Left lung (tissue), 10 donors: Measurements from ENCODE around the gene FILIP1L. TPM values are rescaled to one million over a fixed set of nuclear protein-coding genes. Genes with fewer than 3 reads are reported as not detected.

ENCODE experiments used
- ATAC-seq: fragments of 200-7000 bp; cut with Tn5 transposase; one replicate; pipeline ENCODE4 v1.9.1; 2020; ENCODE audit warnings: moderate library complexity
- DNase-seq, 4 donors: peaks; one replicate each; pipeline ENCODE4 v3.0.0-alpha.2; 2013 to 2020
- H3K27ac ChIP-seq, 2 donors: fragments of 200-600 bp; sonication (generic) in 1 of 2; one replicate each; pipeline versions ENCODE4 v1.5.0 to v1.8.0; 2020 to 2021
- H3K27me3 ChIP-seq, 2 donors: fragments of 200-600 bp; sonication (generic) in 1 of 2; one replicate each; pipeline versions ENCODE4 v1.5.0 to v1.8.0; 2020 to 2021
- H3K36me3 ChIP-seq, 2 donors: fragments of 200-600 bp; sonication (generic) in 1 of 2; one replicate each; pipeline versions ENCODE4 v1.5.0 to v1.8.0; 2020 to 2021
- H3K4me1 ChIP-seq, 2 donors: fragments of 200-600 bp; one replicate each; pipeline ENCODE4 v1.8.0; 2021
- H3K4me3 ChIP-seq, 2 donors: fragments of 200-600 bp; sonication (generic) in 1 of 2; one replicate each; pipeline versions ENCODE4 v1.5.0 to v1.8.0; 2020 to 2021; ENCODE audit warnings: mild to moderate bottlenecking in 1 of 2
- H3K9me3 ChIP-seq, 2 donors: fragments of 200-600 bp; sonication (generic) in 1 of 2; one replicate each; pipeline versions ENCODE4 v1.5.0 to v1.8.0; 2020 to 2021
- CTCF ChIP-seq, 2 donors: fragments of 200-600 bp; sonication (generic) in 1 of 2; IDR thresholded peaks; one replicate each; pipeline versions ENCODE4 v1.5.0 to v1.8.0; 2021; ENCODE audit warnings: antibody characterized with exemption in 2 of 2
- intact Hi-C, 2 donors: fragments of 100-400 bp; cut with DNase I; formaldehyde crosslinking; loops; one replicate each; pipeline versions ENCODE4 v1.11.2 to v1.14.2; 2022
- polyA plus RNA-seq, 6 donors: library from polyadenylated mRNA; unstranded; fragments of 120-200 nt; gene quantifications; one replicate each; pipeline ENCODE4 v1.2.1, GENCODE V29; 2013; ENCODE audit not compliant: insufficient read length in 6 of 6
- total RNA-seq, 2 donors: library from RNA; stranded (reverse); fragmentation: NEBNext Ultra II Directional; extraction: Animal tissue kit (Norgen Biotek cat#: 25700); gene quantifications; one replicate each; pipeline ENCODE4 v1.2.1, GENCODE V29; 2021
- donor health status: DM: no; HTN: yes; CAD: no.
- donor health status: DM: no; HTN: no; CAD: no.

FILIP1L gene
- total and polyA plus RNA-seq, 8 donors: 10.6 to 68.9 (median 14.8) TPM

GRCh38 chr3:99957151-99957796, 157.0 kb downstream of the FILIP1L start:
- H3K9me3 ChIP-seq: no peaks in the 10 kb centered on the region
- intact Hi-C loops: no loop called here
- H3K36me3 ChIP-seq: no peaks in the 10 kb centered on the region
- DNase-seq: peak in 2 of 4 donors; percentile 31 to 38
- TF ChIP-seq CTCF (IDR thresholded peaks at IDR 0.05): no peak
- no peak for ATAC-seq
- H3K4me1 ChIP-seq: peaks cover 0 to 6% of the 10 kb centered on the region in 2 donors
- no peak overlapping the region for H3K27ac ChIP-seq
- no peaks in the 10 kb centered on the region for H3K27me3 ChIP-seq
- H3K4me3 ChIP-seq: no peak overlapping the region

GRCh38 chr3:99955773-99956562, 158.3 kb downstream of the FILIP1L start:
- Histone ChIP-seq H3K36me3 (no peaks in the 10 kb centered on the region), H3K4me3 (no peak overlapping the region), H3K27ac (peak overlapping the region in 1 of 2 donors; percentile 20), H3K9me3 (no peaks in the 10 kb centered on the region), H3K27me3 (no peaks in the 10 kb centered on the region), H3K4me1 (peaks cover 0 to 6% of the 10 kb centered on the region in 2 donors)
- DNase-seq: no peak
- intact Hi-C loops: no loop called here
- no peak for TF ChIP-seq CTCF (IDR thresholded peaks at IDR 0.05)
- no peak for ATAC-seq

- Histone ChIP-seq H3K4me3 (no peak overlapping the region), H3K27ac (peak overlapping the region in 1 of 2 donors; percentile 20), H3K4me1 (peaks cover 0 to 6% of the 10 kb centered on the region in 2 donors), H3K36me3 (no peaks in the 10 kb centered on the region), H3K27me3 (no peaks in the 10 kb centered on the region), H3K9me3 (no peaks in the 10 kb centered on the region)
- no peak for DNase-seq
- no peak for TF ChIP-seq CTCF (IDR thresholded peaks at IDR 0.05)
- peak; percentile 13 for ATAC-seq
- intact Hi-C loops: no loop called here
Measured at GRCh38 chr3:99954914-99955644, 159.2 kb downstream of the FILIP1L start.

DNA sequence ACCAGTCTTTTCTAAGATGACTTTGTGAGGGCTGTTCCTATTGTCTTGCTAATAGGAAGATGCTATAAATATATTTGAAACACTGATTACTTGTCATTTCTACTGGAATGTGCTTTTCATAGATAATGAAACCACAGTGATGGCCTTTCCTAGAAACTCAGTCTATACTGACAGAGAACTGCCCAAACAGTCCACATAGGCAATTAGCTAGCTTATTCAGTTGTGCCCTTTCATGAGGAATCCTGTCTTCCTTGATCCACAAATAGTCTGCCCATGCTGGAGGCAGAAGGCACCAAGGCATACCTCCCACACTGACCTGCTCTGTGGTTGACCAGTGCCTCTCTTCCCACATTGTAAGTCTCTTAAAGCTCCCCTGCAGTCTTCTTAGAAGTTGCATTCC, 160.7 kb downstream of the FILIP1L start:
- Histone ChIP-seq H3K27ac (no peak overlapping the region), H3K9me3 (no peaks in the 10 kb centered on the region), H3K27me3 (no peaks in the 10 kb centered on the region), H3K36me3 (no peaks in the 10 kb centered on the region), H3K4me3 (no peak overlapping the region), H3K4me1 (peaks cover 0 to 6% of the 10 kb centered on the region in 2 donors)
- no peak for ATAC-seq
- intact Hi-C loops: no loop called here
- DNase-seq: no peak
- TF ChIP-seq CTCF (IDR thresholded peaks at IDR 0.05): no peak

DNA sequence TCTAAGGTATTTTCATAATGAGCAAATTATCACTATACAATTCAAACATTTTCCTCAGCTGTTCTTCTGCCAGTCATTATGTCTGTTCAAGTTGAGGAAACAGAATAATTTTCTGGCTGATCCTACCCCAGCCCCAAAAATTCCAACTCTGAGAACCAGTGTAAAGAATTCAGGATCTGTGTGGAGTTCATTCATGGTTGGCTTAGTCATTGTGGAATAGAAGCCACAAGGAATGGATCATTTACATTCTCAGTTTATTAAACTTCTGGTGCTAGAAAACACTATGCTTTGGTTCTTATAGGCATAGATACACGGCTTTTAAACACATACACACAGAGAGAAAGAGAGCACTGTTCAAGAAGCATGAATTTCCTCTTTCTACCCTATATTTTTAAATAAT, 162.0 kb downstream of the FILIP1L start:
- DNase-seq (no peak), ATAC-seq (no peak)
- H3K4me3 ChIP-seq: no peak overlapping the region
- intact Hi-C loops: no loop called here
- H3K27ac ChIP-seq: no peak overlapping the region
- H3K36me3 ChIP-seq: no peaks in the 10 kb centered on the region
- no peaks in the 10 kb centered on the region for H3K9me3 ChIP-seq
- TF ChIP-seq CTCF (IDR thresholded peaks at IDR 0.05): no peak
- peaks cover 0 to 6% of the 10 kb centered on the region in 2 donors for H3K4me1 ChIP-seq
- no peaks in the 10 kb centered on the region for H3K27me3 ChIP-seq
